ENCODE results near the gene PDE3B.

DNA sequence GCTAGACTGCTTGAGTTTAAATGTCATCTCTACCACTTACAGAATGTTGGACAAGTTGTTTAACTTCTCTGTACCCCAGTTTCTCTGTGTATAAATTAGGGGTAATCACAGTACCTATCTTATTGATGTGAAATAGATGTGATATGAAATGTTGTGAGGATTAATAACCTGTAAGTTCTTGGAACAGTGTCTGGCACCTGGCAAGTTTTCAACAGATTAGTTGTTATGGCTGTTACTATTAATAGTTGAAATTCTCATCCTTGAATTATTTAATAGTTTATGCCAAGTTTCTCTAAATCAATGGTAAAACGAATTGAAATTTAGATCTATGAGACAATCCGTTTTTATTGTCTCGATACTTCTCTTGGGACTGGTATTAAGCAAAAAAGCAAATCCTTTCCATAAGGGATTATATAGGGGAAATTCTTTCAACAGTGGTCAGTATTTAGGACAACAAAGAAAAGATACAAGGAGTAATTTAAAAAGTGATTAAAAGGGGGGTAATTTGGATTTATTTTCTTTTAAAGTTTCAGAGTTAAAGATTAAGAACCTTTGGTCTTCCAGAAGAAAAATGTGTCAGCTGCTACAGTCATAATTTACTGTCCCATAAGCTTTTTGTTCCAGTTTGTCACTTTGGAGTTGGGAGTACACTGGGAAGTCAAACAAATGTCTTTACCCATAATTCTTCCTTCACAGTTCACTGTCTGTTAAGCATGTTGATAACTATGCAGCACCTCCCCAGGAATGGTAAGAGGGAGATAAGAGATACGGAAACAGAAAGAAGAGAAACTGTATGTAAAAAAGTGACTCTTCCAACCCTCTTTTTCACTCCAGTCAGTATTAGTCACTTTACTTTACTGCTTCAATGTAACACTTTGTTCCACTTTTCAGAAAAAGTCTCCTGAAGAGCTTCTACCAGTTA is 13.2 kb downstream of the PDE3B start:
- no peak for TF ChIP-seq POLR2A (IDR thresholded peaks at IDR 0.05)
- TF ChIP-seq, protein P1, sequence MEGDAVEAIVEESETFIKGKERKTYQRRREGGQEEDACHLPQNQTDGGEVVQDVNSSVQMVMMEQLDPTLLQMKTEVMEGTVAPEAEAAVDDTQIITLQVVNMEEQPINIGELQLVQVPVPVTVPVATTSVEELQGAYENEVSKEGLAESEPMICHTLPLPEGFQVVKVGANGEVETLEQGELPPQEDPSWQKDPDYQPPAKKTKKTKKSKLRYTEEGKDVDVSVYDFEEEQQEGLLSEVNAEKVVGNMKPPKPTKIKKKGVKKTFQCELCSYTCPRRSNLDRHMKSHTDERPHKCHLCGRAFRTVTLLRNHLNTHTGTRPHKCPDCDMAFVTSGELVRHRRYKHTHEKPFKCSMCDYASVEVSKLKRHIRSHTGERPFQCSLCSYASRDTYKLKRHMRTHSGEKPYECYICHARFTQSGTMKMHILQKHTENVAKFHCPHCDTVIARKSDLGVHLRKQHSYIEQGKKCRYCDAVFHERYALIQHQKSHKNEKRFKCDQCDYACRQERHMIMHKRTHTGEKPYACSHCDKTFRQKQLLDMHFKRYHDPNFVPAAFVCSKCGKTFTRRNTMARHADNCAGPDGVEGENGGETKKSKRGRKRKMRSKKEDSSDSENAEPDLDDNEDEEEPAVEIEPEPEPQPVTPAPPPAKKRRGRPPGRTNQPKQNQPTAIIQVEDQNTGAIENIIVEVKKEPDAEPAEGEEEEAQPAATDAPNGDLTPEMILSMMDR (IDR thresholded peaks at IDR 0.05), result no peak
